ENCODE data around the gene FERD3L. TPM values are rescaled to one million over a fixed set of nuclear protein-coding genes. Genes with fewer than 3 reads are reported as not detected.
"Not testable (repeated sequence)": the region's sequence is repeated elsewhere in the genome, so short reads cannot be mapped to it uniquely, and the experiment has no call there.

Gene FERD3L, protein sequence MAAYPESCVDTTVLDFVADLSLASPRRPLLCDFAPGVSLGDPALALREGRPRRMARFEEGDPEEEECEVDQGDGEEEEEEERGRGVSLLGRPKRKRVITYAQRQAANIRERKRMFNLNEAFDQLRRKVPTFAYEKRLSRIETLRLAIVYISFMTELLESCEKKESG
- total RNA-seq (2014; rRNA removed; shearing (Covaris generic)) = not detected in 2 replicates

DNA sequence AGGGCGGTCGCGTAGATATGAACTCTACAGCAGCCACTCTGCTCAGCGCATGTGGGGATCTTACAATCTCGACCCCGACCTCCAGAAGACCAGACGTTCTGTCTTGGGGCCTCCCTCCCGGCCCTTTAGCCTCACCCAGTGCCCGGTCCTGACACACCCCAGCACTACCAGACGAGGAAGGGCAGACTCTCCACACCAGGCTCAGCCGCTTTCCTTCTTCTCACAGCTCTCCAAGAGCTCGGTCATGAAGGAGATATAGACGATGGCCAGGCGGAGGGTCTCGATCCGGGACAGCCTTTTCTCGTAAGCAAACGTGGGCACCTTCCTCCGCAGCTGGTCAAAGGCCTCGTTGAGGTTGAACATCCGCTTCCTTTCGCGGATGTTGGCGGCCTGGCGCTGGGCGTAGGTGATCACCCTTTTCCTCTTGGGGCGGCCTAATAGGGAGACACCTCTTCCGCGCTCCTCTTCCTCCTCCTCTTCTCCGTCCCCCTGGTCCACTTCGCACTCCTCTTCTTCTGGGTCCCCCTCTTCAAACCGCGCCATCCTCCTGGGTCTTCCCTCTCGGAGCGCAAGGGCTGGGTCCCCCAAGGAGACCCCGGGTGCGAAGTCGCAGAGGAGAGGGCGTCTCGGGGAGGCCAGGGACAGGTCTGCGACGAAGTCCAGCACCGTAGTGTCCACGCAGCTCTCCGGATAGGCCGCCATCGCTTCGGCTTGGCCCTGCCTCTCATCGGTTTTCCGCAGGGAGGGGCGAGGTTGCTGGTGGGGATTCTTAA, at the start of gene FERD3L:
FERD3L (minus strand) TSS at position 761 of the 773 bp plus-strand sequence; CDS start at position 702, 59 bp downstream.
- no peak for DNase-seq (ENCODE audit: low spot score)

DNA sequence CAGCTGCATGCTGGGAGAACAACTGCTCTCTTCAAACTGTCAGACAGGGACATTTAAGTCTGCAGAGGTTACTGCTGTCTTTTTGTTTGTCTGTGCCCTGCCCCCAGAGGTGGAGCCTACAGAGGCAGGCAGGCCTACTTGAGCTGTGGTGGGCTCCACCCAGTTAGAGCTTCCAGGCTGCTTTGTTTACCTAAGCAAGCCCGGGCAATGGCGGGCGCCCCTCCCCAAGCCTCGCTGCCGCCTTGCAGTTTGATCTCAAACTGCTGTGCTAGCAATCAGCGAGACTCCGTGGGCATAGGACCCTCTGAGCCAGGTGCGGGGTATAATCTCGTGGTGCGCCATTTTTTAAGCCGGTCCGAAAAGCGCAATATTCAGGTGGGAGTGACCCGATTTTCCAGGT, 49.2 kb upstream of the FERD3L start:
- DNase-seq (ENCODE audit: low spot score) = not testable (repeated sequence)

DNA sequence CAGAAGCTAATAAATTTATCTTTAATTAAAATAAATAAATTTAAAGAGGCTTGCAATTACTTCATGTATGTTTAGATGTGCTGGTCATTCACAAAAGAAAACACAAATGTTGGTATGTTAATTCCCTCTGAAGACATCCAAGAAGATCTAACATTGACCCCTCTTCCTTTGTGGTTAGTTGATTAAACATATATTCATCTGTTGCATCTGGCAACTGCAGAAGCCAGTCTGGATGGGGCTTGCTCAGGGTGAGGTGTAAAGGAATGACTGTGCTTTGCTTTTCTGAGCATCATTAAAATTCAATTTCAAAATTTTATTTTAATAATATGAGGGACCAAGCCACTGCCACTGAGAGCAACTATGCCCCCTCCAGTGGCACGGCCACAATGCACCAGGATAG, 36.4 kb upstream of the FERD3L start:
- DNase-seq (ENCODE audit: low spot score) = no peak

DNA sequence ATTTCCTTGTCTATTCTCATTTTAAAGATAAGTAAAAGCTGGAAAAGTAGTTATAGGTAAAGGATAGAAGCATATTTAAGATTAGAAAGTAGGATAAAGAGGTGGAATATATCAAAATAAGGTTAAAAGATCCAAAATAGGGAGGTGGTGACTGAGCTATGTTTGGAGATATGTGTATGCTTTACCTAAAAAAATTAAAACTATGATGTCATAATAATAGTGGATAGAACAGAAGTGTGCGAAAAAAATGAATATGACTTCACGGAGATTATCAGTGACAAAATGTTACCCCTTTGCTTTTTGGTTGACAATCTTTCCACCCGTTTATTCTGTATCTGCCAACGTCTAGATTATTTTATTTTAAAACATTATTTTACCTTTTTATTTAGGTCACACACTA, 33.4 kb upstream of the FERD3L start:
- no peak for DNase-seq (ENCODE audit: low spot score)

DNA sequence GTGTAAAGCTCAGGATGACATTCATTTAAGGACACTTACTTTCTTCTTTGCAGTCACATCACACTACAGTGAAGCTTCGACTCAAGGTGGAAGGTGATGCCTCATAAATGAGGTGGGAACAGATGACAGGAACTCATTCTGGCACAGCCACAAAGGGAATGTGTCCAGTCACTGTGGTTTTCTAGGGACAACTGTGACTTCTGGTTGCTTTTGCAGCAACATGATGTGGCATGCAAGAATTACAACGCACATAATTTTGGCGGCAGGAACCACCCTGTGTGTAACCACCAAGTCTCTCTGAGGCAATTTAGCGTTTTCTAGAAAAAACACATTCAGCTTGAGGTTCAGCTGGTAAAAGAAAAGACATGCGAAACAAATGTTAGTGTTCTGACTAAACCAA, 32.0 kb upstream of the FERD3L start:
- DNase-seq (ENCODE audit: low spot score) = no peak

DNA sequence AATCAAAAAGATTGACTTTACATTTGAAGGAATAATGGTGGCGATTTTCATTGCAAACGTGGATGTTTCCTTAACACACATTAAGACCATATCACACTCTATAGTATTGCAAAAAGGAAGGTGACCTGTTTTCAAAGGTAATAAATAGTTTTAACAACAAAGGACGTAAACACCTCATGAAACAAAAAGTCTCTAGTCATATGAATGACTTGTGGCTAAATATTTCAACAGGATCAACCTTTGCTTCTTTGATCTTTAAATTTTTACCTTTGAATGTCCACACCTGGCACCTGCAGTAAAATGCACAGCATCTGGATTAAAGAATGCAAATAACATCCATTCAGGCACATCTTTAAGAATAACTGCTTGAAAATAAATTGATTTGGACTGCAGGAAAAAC, 30.0 kb upstream of the FERD3L start:
- no peak for DNase-seq (ENCODE audit: low spot score)

DNA sequence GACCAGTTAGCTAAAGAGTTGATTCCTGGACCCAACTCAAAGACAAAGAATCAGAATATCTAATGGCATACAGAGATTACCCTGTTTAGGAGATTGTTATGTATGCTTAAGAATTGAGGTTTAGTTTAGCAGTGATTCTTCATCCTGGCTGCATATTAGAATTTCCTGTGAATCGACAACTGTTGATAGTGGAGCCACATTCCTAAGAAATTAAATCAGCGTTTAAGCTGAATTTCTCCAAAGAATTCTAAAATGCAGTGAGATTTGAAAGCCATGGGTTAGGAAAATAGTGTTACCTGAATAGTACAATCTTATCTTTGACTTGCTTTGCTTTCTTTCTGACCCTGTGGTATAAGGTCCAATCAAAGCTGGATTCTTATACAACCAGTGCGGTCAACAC, 16.4 kb upstream of the FERD3L start:
- DNase-seq (ENCODE audit: low spot score) = no peak

DNA sequence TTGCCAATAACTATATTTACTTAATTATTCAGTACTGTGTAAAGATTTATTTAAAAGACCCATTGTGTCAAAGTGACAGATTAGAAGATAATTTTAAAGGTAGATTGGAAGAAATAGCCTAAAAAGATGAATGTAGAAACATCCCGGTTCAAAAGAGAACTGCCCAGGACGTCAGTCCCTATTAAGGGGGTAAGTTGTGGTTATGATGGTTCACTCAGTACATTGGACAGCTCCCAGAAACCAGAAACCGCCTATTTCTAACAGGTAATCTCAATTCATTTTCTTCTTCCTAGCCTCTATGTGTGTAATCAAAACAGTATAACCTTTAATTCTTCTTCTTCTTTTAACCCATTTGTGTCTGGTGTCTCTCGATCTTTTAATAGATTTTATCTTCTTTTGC, 1.5 kb upstream of the FERD3L start:
- DNase-seq (ENCODE audit: low spot score) = peak; percentile 13

DNA sequence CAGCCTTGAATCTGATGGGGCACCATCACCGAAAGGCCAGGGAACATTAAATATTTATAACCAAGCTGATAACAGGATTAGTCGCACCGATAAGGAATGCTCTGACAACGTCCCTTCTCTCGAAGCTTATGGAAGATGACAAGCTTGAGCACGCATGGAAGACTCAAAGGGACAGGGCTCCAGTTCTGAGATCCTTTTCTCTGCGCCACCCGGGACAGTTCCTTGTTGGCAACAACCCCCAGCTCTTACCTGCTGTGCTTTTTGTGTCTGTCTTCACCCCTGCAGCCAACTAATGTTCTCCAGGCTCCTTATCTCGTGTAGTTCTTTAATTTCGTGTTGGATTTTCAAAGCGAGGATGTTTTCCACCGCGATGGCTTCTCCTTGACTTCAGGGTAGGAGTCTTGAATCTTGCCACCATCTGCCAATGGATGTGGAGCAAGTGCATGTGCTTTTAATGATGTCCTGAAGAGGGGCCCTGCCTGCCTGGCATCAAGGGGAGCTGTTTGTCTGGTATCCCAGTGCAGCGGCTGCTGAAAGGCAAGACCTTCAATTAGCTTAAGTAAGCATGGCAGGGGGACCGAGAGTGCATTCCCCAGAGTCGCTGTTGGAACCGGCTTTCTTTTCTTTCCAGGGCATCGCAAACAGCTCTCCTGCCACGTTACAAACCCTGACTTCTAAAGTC, 354 bp upstream of the FERD3L start:
- no peak for DNase-seq (ENCODE audit: low spot score)

DNA sequence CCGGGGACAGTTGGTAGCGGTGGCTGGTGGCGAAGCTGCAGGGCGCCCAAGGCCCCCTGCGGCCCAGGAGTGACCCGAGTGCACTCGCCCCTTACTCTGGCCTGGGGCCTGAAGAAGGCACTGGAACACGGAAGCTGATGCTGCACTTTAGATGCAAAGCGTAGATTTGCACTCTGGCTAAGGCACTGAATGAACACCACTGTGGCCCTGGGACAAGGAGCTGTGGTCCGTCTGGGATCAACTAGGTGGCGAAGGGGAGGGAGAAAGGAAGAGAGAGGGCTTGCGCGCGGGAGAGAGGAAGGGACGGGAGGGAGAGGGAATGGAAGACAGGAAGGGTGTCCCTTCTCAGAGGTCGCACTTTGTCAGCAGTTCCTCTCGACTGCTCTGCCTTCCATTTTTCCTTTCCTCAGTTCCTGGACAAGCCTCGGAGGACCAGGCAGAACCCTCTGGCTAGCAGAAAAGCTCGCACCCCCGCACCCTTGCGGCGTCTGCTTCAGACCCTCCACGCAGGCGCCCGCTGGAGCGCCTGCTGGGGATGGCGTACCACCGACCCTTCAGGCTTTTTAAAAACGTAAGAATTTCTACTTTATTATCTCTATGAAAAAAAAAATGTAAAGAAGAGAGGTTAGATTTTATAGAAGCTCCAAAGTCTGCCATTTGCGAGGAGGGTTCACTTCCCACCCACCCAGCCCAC, 1.2 kb downstream of the FERD3L start:
- DNase-seq (ENCODE audit: low spot score) = no peak

DNA sequence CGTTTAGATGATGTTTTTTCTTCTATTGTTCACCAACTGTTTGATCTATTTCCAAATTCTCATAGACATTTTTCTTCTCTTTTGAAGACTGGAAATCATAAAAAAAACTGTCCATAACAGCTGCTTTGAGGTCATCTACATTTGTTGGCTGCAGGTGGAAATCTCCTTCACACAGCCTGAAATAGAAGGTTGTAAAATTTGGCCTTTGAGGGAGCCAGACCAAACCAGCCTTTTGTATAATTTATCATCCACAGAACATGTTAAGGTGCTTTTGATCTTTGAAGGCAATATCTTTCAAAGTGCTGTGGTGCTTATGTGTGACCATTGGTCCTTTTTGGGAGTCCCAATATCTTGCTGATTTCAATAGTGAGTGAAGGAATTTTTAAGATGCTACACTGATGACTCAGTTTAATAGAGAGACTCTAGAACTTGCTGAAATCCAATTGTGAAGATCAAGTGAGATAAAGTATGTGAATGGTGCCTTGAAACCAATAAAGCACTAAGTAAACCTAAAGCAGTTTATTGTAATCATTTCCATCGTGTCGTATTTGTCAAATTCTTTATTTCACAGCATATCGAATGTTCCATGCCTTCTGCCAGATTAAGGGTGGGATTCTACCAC, 5.4 kb downstream of the FERD3L start:
- no peak for DNase-seq (ENCODE audit: low spot score)

DNA sequence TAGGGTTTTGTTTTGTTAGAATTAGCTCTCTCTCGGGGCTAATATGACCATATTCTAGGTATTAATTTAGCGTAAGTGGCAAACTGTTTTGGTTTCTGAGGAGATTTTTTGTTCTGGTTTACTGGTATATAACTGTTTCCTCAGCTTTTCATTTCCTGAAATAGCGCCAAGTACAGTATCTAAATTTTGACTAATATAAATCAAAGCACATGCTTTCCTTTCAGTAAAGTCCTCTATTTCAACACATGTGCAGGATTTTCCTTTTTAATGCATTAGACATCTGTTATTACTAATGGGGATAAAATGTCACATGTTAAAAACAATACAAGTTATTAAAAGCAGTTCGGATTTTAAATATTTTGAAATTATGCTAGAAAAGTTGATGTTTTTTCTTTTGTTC, 11.3 kb downstream of the FERD3L start:
- no peak for DNase-seq (ENCODE audit: low spot score)

DNA sequence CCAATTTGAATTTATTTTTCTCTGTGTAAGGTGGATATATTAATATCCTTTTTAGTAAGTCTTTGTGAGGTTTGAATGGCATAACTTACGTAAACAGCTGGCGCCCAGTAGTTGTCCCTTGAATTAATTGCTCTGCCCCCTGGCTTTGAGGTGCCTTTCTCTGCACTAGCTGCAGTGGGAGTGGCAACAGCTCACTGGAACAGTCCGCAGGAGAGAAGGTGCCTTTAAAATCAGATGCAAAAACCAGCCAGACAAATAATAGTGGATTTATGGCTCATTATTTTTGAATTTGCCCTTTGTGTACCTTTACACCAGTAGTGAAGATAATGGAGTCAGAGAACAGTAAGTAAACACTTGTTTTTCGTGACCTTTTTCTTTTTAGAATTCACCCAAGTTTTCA, 11.8 kb downstream of the FERD3L start:
- DNase-seq (ENCODE audit: low spot score) = no peak

DNA sequence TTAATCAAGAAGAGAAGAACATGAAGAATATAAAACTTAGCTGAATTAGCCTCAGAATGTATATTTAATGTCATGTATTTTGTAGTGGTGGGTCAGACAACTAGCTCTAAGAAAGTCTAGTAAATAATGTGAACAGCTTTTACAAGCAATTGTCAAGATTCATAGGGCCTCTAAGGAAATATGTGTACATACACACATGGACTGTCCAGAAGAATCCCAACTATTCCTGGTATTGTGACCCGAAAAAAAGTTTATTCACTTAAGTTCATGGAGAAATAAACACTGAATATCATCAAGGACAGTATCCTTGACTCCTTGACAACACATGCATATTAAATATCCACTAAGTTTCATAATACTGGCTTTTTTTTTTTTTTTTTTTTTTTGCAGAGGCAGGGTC, 16.4 kb downstream of the FERD3L start:
- no peak for DNase-seq (ENCODE audit: low spot score)

DNA sequence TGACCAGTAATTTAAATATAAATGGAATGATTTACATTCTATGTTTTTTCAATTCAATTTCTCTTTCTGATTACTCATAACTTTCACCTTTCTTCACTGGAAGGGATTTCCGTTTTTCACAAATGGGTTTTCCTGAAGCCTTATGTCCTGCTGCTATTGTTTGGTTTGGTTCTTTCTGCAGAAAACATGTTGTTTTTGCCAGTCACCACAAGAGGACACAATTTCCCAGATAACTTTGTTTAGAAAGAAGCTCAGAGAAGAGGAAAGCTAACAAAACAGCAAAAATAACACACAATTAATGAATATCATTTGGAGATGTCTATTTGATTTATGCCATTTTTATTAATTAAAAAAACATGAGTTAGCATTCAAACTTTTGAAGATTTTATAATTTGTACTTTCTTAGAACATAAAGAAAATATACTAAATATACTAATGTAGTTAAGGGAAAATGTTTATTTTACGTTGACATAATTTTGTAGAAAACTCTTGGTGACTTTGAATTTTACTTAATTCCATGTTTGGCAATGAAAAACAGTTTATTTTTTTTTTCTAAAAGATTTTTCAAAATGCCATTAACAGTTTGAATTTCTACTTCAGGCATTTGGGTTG, 23.1 kb downstream of the FERD3L start:
- peak; percentile 37 for DNase-seq (ENCODE audit: low spot score)

DNA sequence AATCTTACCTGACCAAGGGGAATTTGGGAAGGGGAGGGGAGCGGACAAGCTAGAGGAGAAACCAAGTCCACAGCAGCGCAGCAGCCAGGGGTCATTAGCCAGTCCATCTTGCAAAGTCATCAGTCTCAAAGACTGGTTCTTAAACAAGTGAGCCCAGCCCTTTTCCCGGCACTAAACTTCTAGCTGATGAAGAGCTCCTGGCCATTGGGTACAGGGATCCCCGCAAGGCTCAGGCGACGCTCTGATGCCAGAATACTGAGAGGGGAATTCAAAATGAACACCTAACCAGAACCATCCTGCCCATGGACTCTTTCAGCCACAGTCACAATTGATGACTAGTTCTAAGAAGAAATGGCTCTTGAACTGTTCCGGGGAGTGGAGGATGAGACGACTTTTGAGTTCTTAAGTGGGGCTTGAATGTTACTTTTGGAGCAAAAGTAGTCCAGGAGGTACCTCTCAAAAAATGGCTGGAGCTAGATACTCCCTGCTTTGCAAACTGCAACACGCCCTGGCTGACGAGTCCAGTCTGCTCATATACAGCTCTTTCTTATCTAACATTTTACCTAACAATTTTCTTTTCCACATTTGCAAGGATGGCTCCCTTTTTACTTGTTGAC, 25.2 kb downstream of the FERD3L start:
- no peak for DNase-seq (ENCODE audit: low spot score)

DNA sequence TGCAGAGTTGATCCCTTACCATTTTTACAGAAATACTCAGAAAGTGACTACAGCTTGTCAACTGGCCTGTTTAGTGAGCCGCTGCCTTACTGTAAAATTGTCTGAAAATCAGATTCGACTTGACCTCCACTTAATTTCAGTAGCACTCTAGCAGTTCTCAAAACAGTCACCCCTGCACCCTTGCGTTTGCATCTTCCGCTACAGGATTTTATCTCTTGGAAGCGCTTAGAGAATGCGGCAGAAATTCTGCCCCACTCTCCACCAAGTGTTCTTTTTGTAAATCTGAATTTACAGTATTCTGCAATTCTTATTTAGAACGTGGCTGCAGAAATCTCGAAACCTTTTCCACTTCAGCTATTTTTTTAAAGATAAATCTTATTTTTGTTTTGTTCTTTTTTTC, 25.8 kb downstream of the FERD3L start:
- DNase-seq (ENCODE audit: low spot score) = no peak

DNA sequence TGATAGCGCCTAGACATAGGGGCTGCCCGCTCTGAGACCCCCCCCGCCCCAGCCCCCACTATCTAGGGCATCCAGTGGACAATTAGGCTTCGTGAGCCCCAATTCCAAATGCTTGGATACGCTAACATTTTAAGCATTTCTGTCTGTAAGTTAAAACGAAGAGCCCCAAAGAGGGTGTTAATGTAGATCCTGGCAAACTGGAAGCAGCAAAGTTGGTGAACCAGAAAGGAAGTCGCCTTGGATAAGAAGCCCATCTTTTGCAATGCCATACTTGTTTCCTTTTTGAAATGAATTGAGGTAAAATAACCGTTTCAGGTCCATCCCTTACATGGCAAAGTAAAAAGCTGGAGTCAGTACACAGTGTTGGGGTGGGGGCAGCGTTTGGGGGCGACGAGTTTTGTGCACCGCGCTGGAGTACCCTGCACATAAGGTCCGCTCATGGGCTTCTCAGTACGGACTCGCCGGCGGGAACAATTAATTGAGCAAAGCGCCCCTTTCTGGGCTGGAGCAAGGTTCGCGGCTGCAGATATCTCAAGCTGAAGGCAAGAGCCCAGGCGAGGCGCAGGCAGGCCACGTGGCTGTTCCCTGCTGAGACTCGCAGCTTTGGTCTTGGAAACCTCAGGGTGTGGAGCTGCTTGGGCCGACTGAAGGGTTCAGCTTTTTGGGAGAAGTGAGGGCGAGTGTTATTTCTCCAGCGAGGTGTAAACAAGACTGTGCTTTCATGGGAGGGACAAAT, 26.4 kb downstream of the FERD3L start:
- DNase-seq (ENCODE audit: low spot score) = no peak

DNA sequence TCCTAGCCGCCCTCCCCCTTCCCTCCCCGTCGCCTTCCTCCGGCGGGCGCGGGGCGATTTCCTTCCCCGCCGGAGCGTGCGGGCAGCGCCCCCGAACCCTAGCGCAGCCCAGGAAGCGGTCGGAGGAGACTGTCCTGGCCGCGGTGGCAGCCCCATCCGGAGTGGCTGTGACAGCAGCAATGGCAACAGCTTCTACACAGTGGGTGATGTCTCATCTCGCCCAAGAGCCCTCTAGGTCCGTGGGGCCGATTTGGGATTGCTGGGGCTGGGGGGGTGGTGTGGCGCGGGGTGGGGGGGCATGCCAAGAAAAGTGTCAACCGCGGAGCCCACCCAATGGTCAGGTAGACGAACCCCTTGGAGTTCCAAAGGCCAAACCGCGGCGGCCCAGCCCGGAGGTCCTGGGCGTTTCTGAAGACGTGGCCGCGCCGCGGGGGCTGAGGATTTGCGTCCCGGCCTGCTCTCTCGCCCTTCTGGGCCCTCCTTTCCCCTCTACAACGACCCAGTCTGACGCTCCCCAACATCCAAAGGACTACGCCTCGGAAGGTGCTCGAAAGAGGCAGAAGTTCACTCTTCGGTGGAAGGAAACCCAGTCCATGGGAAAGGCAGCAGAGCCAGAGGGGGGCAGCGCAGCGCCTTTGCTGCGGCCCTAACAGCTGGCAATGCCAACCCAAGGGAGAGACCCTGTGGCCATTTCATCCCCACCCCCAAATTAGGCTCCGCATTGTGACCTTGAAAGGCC, 27.2 kb downstream of the FERD3L start:
- no peak for DNase-seq (ENCODE audit: low spot score)

Measured in HT-29 (cell line).